Panc1 (cell line): ENCODE measurements around the gene IL17RE. TPM values are rescaled to one million over a fixed set of nuclear protein-coding genes. Genes with fewer than 3 reads are reported as not detected.

Experiments used
- ATAC-seq: fragments of 200-7000 bp; cut with Tn5 transposase; 2 replicates; pipeline ENCODE4 v1.9.1; 2020; ENCODE audit warnings: mild to moderate bottlenecking, moderate library complexity
- BruUV-seq: library from RNA; stranded (reverse); fragments of 400-500 nt; replicated peaks from 2 replicates; lab custom pipeline; 2021; lab: Mats Ljungman, UMichigan
- CTCF ChIA-PET: fragments of 300-600 bp; sonication (Branson Sonifier 250); formaldehyde crosslinking; loops from one replicate; lab custom pipeline; 2022; ENCODE audit warnings: antibody characterized with exemption; lab: Charles Lee
- POLR2A ChIA-PET: fragments of 300-600 bp; sonication (Branson Sonifier 250); formaldehyde crosslinking; loops from one replicate; lab custom pipeline; 2022; ENCODE audit warnings: antibody characterized with exemption; lab: Charles Lee
- DNase-seq: peaks from one replicate; pipeline ENCODE4 v3.0.0-alpha.2; 2010; ENCODE audit warnings: low read depth, low spot score
- H3K27ac ChIP-seq: 2 replicates; pipeline ENCODE4 v1.5.1; 2011; ENCODE audit warnings: mild to moderate bottlenecking, low read length, inconsistent platforms
- H3K27me3 ChIP-seq: fragments of 200-500 bp; sonication (Bioruptor generic); 2 replicates; pipeline ENCODE4 v1.6.0; 2014; ENCODE audit warnings: low read length, inconsistent platforms; ENCODE audit not compliant: control insufficient read depth, insufficient read depth
- H3K36me3 ChIP-seq: fragments of 200-500 bp; sonication (Bioruptor generic); 2 replicates; pipeline ENCODE4 v1.5.1; 2014; ENCODE audit warnings: inconsistent platforms, mild to moderate bottlenecking, low read length, moderate library complexity; ENCODE audit not compliant: control insufficient read depth, insufficient read depth
- H3K4me1 ChIP-seq: 2 replicates; pipeline ENCODE4 v1.5.1; 2011; ENCODE audit warnings: inconsistent platforms, mild to moderate bottlenecking, low read length, moderate library complexity; ENCODE audit not compliant: control insufficient read depth, insufficient read depth
- H3K4me3 ChIP-seq, 2 experiments: 2 replicates each; pipeline ENCODE4 v1.5.1; 2011 to 2012; ENCODE audit warnings: low read depth in 2 of 2, low read length in 2 of 2, mild to moderate bottlenecking in 2 of 2, inconsistent platforms in 1 of 2, moderate library complexity in 1 of 2
- H3K9me3 ChIP-seq: fragments of 200-500 bp; sonication (Bioruptor generic); 2 replicates; pipeline ENCODE4 v1.5.1; 2014; ENCODE audit warnings: low read depth, mild to moderate bottlenecking, inconsistent platforms, low read length, moderate library complexity; ENCODE audit not compliant: control insufficient read depth, insufficient read depth
- CTCF ChIP-seq: fragments of 450-650 bp; IDR thresholded peaks from 2 replicates; pipeline ENCODE4 v1.5.1; 2017; ENCODE audit warnings: mild to moderate bottlenecking
- POLR2AphosphoS5 ChIP-seq: IDR thresholded peaks from 2 replicates; pipeline ENCODE4 v1.6.1; 2012; ENCODE audit warnings: mild to moderate bottlenecking, low read depth, low read length, moderate library complexity
- REST ChIP-seq, 2 experiments: IDR thresholded peaks; 2 replicates each; pipeline ENCODE4 v1.6.1; 2011 to 2012; ENCODE audit warnings: low read depth in 2 of 2, control low read depth in 1 of 2, low read length in 1 of 2, mild to moderate bottlenecking in 1 of 2, moderate library complexity in 1 of 2; ENCODE audit not compliant: insufficient read depth in 1 of 2
- SIN3A ChIP-seq: IDR thresholded peaks from 2 replicates; pipeline ENCODE4 v1.6.1; 2012; ENCODE audit warnings: low read depth, mild to moderate bottlenecking, low read length, moderate library complexity, borderline replicate concordance; ENCODE audit not compliant: insufficient read depth
- TCF7L2 ChIP-seq: IDR thresholded peaks from 2 replicates; pipeline ENCODE4 v1.6.1; 2011; ENCODE audit warnings: mild to moderate bottlenecking, low read depth, low read length, inconsistent platforms
- in situ Hi-C: cut with HindIII; loops from 2 replicates; pipeline ENCODE4 v1.10.0; 2016; ENCODE audit warnings: low sequenced_read_pairs, low pct_unique_long_range_greater_than_20kb
- intact Hi-C: fragments of 100-400 bp; cut with micrococcal nuclease; formaldehyde crosslinking; loops from one replicate; pipeline ENCODE4 v1.10.0; 2022; ENCODE audit not compliant: unreplicated experiment
- total RNA-seq: library from RNA; stranded (reverse); gene quantifications from one replicate; pipeline ENCODE4 v1.2.1, GENCODE V29; 2021; ENCODE audit not compliant: unreplicated experiment

The IL17RE gene
- total RNA-seq, 1 experiment from 2014 or later, result 1.1 TPM

- no peaks in the 10 kb centered on the region for H3K36me3 ChIP-seq
- no TSS peak for BruUV-seq
- peaks cover 12% of the 10 kb centered on the region for H3K4me1 ChIP-seq
- no peak for ATAC-seq
- no peaks in the 10 kb centered on the region for H3K27me3 ChIP-seq
- H3K4me3 ChIP-seq, result no peak within 1 kb of the TSS
- intact Hi-C loops, result no loop called here
- in situ Hi-C loops, result no loop called here
- no peak for TF ChIP-seq POLR2AphosphoS5
- ChIA-PET POLR2A (interaction anchor here (1.1 kb wide), 1 partner anchor 48 kb away, joined by 5 read pairs; no protein-coding TSS in a partner anchor), CTCF (interaction anchor here (0.6 kb wide), 1 partner anchor 27 kb away, joined by 3 read pairs; no protein-coding TSS in a partner anchor)
- no peaks in the 10 kb centered on the region for H3K9me3 ChIP-seq
- no peak for DNase-seq
- H3K27ac ChIP-seq, result no peak within 1 kb of the TSS
Observed at GRCh38 chr3:9879830-9880549, 22.7 kb upstream of the IL17RE start, which contains the start of gene CIDEC. CIDEC (minus strand) TSS chr3:9880253; CDS start chr3:9878486, 1,767 bp downstream.

GRCh38 chr3:9881441-9881840 lies 21.2 kb upstream of the IL17RE start:
- DNase-seq (no peak), ATAC-seq (no peak)
- BruUV-seq, result no TSS peak
- H3K4me3 ChIP-seq, result no peak overlapping the region
- no peak for TF ChIP-seq CTCF
- no peak for TF ChIP-seq TCF7L2
- no peak for TF ChIP-seq REST (IDR thresholded peaks at IDR 0.05; ENCODE audit: insufficient read depth in 1 of 2, low read depth in 2 of 2, low read length in 1 of 2)
- no peak for TF ChIP-seq POLR2AphosphoS5
- no peak for TF ChIP-seq SIN3A
- no peak overlapping the region for H3K27ac ChIP-seq
- intact Hi-C loops (no loop called here), in situ Hi-C loops (no loop called here)
- no peaks in the 10 kb centered on the region for H3K9me3 ChIP-seq
- H3K36me3 ChIP-seq, result no peaks in the 10 kb centered on the region
- no peaks in the 10 kb centered on the region for H3K27me3 ChIP-seq
- POLR2A ChIA-PET, result interaction anchor here (1.1 kb wide), 1 partner anchor 50 kb away, joined by 5 read pairs; no protein-coding TSS in a partner anchor
- H3K4me1 ChIP-seq, result peaks cover 12% of the 10 kb centered on the region
- CTCF ChIA-PET, result no interaction called here
